Vagina (tissue), 2 donors: ENCODE measurements around the gene CCDC88C. TPM values are rescaled to one million over a fixed set of nuclear protein-coding genes. Genes with fewer than 3 reads are reported as not detected.

Experiments
- DNase-seq, 2 donors: peaks; one replicate each; pipeline ENCODE4 v3.0.0-alpha.2; 2017; ENCODE audit errors: extremely low spot score in 2 of 2
- H3K27ac ChIP-seq: fragments of 200-600 bp; sonication (generic); one replicate; pipeline ENCODE4 v1.5.1; 2019
- H3K27me3 ChIP-seq: fragments of 200-600 bp; sonication (generic); one replicate; pipeline ENCODE4 v1.5.1; 2019
- H3K36me3 ChIP-seq, 2 donors: fragments of 200-600 bp; sonication (generic); one replicate each; pipeline ENCODE4 v1.5.1; 2017 to 2019
- H3K4me1 ChIP-seq: fragments of 200-600 bp; sonication (generic); one replicate; pipeline ENCODE4 v1.5.1; 2019
- H3K4me3 ChIP-seq, 2 donors: fragments of 200-600 bp; sonication (generic); 1 replicate in 1 of 2; 2 replicates in 1 of 2; pipeline ENCODE4 v1.5.1; 2016 to 2019
- H3K9me3 ChIP-seq: fragments of 200-600 bp; sonication (generic); one replicate; pipeline ENCODE4 v1.5.1; 2019
- CTCF ChIP-seq, 3 experiments: fragments of 450-650 bp in 2 of 3; fragments of 200-600 bp in 1 of 3; sonication (generic) in 1 of 3; IDR thresholded peaks; one replicate each; pipeline ENCODE4 v1.5.1; 2017 to 2019; ENCODE audit warnings: antibody characterized with exemption in 3 of 3, mild to moderate bottlenecking in 2 of 3, moderate library complexity in 2 of 3
- POLR2A ChIP-seq, 2 donors: fragments of 450-650 bp; IDR thresholded peaks; one replicate each; pipeline ENCODE4 v1.6.1; 2017; ENCODE audit warnings: antibody characterized with exemption in 2 of 2, mild to moderate bottlenecking in 2 of 2, moderate library complexity in 2 of 2
- POLR2AphosphoS5 ChIP-seq, 2 donors: sonication (generic); formaldehyde crosslinking; IDR thresholded peaks; one replicate each; pipeline ENCODE4 v1.9.0; 2017; ENCODE audit warnings: antibody characterized with exemption in 2 of 2, mild to moderate bottlenecking in 2 of 2, low read depth in 1 of 2; ENCODE audit not compliant: insufficient read depth in 1 of 2
- intact Hi-C: fragments of 100-400 bp; cut with DNase I; formaldehyde crosslinking; loops from one replicate; pipeline ENCODE4 v1.15.1; 2023
- total RNA-seq: library from RNA; depleted of rRNA; stranded (reverse); fragments of >200 nt; gene quantifications from one replicate; pipeline ENCODE4 v1.2.3, GENCODE V29; 2016

The CCDC88C gene
- total RNA-seq, 1 donor from 2014 or later, result 42.2 TPM

GRCh38 chr14:91405724-91406435 lies 11.7 kb downstream of the CCDC88C start:
- no peak for TF ChIP-seq POLR2A (IDR thresholded peaks at IDR 0.05)
- TF ChIP-seq CTCF (IDR thresholded peaks at IDR 0.05), result no peak
- TF ChIP-seq POLR2AphosphoS5 (IDR thresholded peaks at IDR 0.05; ENCODE audit: insufficient read depth in 1 of 2, low read depth in 1 of 2), result no peak
- DNase-seq, result no peak

GRCh38 chr14:91405241-91405721 lies 12.3 kb downstream of the CCDC88C start:
- H3K36me3 ChIP-seq, result no peaks in the 10 kb centered on the region
- peak overlapping the region; percentile 20 for H3K27ac ChIP-seq
- no peak for DNase-seq
- H3K27me3 ChIP-seq, result no peaks in the 10 kb centered on the region
- peaks cover 3% of the 10 kb centered on the region for H3K4me1 ChIP-seq
- H3K9me3 ChIP-seq, result no peaks in the 10 kb centered on the region
- TF ChIP-seq POLR2A (IDR thresholded peaks at IDR 0.05), result no peak
- TF ChIP-seq CTCF (IDR thresholded peaks at IDR 0.05), result no peak
- TF ChIP-seq POLR2AphosphoS5 (IDR thresholded peaks at IDR 0.05; ENCODE audit: insufficient read depth in 1 of 2, low read depth in 1 of 2), result no peak
- intact Hi-C loops, result no loop called here
- H3K4me3 ChIP-seq, result no peak overlapping the region

More at GRCh38 chr14:91405724-91406435, 11.7 kb downstream of the CCDC88C start:
- Histone ChIP-seq H3K27ac (peak overlapping the region; percentile 20), H3K9me3 (no peaks in the 10 kb centered on the region), H3K4me1 (no peaks in the 10 kb centered on the region), H3K36me3 (no peaks in the 10 kb centered on the region), H3K4me3 (no peak overlapping the region), H3K27me3 (no peaks in the 10 kb centered on the region)
- intact Hi-C loops, result no loop called here

- TF ChIP-seq POLR2A (IDR thresholded peaks at IDR 0.05) (no peak), CTCF (IDR thresholded peaks at IDR 0.05) (no peak), POLR2AphosphoS5 (IDR thresholded peaks at IDR 0.05; ENCODE audit: insufficient read depth in 1 of 2, low read depth in 1 of 2) (no peak)
Observed at GRCh38 chr14:91402771-91403600, 14.6 kb downstream of the CCDC88C start.

GRCh38 chr14:91402348-91402747 lies 15.3 kb downstream of the CCDC88C start:
- TF ChIP-seq POLR2A (IDR thresholded peaks at IDR 0.05), result no peak
- TF ChIP-seq POLR2AphosphoS5 (IDR thresholded peaks at IDR 0.05; ENCODE audit: insufficient read depth in 1 of 2, low read depth in 1 of 2), result no peak
- no peak for TF ChIP-seq CTCF (IDR thresholded peaks at IDR 0.05)
- DNase-seq, result no peak
- Histone ChIP-seq H3K27ac (peak overlapping the region; percentile 7), H3K4me3 (no peak overlapping the region), H3K36me3 (no peaks in the 10 kb centered on the region), H3K4me1 (peaks cover 32% of the 10 kb centered on the region), H3K9me3 (no peaks in the 10 kb centered on the region), H3K27me3 (no peaks in the 10 kb centered on the region)
- intact Hi-C loops, result no loop called here

More at GRCh38 chr14:91402771-91403600, 14.6 kb downstream of the CCDC88C start:
- Histone ChIP-seq H3K9me3 (no peaks in the 10 kb centered on the region), H3K27ac (no peak overlapping the region), H3K4me3 (no peak overlapping the region), H3K36me3 (no peaks in the 10 kb centered on the region), H3K4me1 (peaks cover 26% of the 10 kb centered on the region), H3K27me3 (no peaks in the 10 kb centered on the region)
- intact Hi-C loops, result no loop called here
- no peak for DNase-seq
